CD4-positive, alpha-beta memory T cell (primary cell): ENCODE results near the gene TM4SF20. TPM values are rescaled to one million over a fixed set of nuclear protein-coding genes. Genes with fewer than 3 reads are reported as not detected.

Experiments
- CTCF ChIA-PET: fragments of 350-600 bp; sonication (Branson Sonifier 250); formaldehyde crosslinking; loops from one replicate; lab custom pipeline; 2021; ENCODE audit warnings: inconsistent platforms; ENCODE audit not compliant: partially characterized antibody; lab: Charles Lee
- POLR2A ChIA-PET: fragments of 350-600 bp; sonication (Branson Sonifier 250); formaldehyde crosslinking; loops from one replicate; lab custom pipeline; 2021; ENCODE audit not compliant: partially characterized antibody; lab: Charles Lee
- DNase-seq, 5 donors: peaks; one replicate each; pipeline versions ENCODE4 v3.0.0 to v3.0.0-alpha.2; 2020 to 2022; ENCODE audit warnings: mixed read lengths in 1 of 5
- H3K27ac ChIP-seq: one replicate; pipeline ENCODE4 v1.7.0; 2013; ENCODE audit warnings: low read depth, low read length
- H3K27me3 ChIP-seq: 2 replicates; pipeline ENCODE4 v1.7.0; 2013; ENCODE audit warnings: mild to moderate bottlenecking, low read length, moderate library complexity; ENCODE audit not compliant: insufficient read depth
- H3K36me3 ChIP-seq: 2 replicates; pipeline ENCODE4 v1.7.0; 2013; ENCODE audit warnings: mild to moderate bottlenecking, low read length, moderate library complexity; ENCODE audit not compliant: insufficient read depth
- H3K4me1 ChIP-seq: 2 replicates; pipeline ENCODE4 v1.7.0; 2013; ENCODE audit warnings: mild to moderate bottlenecking, low read length, moderate library complexity; ENCODE audit not compliant: insufficient read depth
- H3K4me3 ChIP-seq, 2 donors: one replicate each; pipeline ENCODE4 v1.7.0; 2013; ENCODE audit warnings: low read length in 2 of 2, mild to moderate bottlenecking in 1 of 2
- H3K9me3 ChIP-seq, 2 donors: one replicate each; pipeline ENCODE4 v1.7.0; 2013; ENCODE audit warnings: low read length in 2 of 2, control low read depth in 1 of 2; ENCODE audit not compliant: control insufficient read depth in 1 of 2
- H3K27ac Mint-ChIP-seq, 7 donors: one replicate each; pipeline ENCODE4 v1.8.0; 2020 to 2021; ENCODE audit warnings: mixed read lengths in 7 of 7, mild to moderate bottlenecking in 6 of 7, inconsistent platforms in 3 of 7, moderate library complexity in 3 of 7
- H3K27me3 Mint-ChIP-seq, 2 donors: one replicate each; pipeline ENCODE4 v1.8.0; 2020 to 2021; ENCODE audit warnings: mixed read lengths in 2 of 2
- H3K36me3 Mint-ChIP-seq, 2 donors: one replicate each; pipeline ENCODE4 v1.8.0; 2020 to 2021; ENCODE audit warnings: mixed read lengths in 2 of 2, inconsistent platforms in 1 of 2, mild to moderate bottlenecking in 1 of 2
- H3K4me1 Mint-ChIP-seq, 4 donors: one replicate each; pipeline ENCODE4 v1.8.0; 2020 to 2021; ENCODE audit warnings: mixed read lengths in 4 of 4, mild to moderate bottlenecking in 1 of 4
- H3K4me3 Mint-ChIP-seq, 8 donors: one replicate each; pipeline ENCODE4 v1.8.0; 2020 to 2021; ENCODE audit warnings: mixed read lengths in 8 of 8, mild to moderate bottlenecking in 7 of 8, moderate library complexity in 6 of 8, inconsistent platforms in 3 of 8
- H3K9me3 Mint-ChIP-seq, 8 donors: one replicate each; pipeline ENCODE4 v1.8.0; 2020 to 2021; ENCODE audit warnings: mixed read lengths in 8 of 8, mild to moderate bottlenecking in 5 of 8, inconsistent platforms in 3 of 8, moderate library complexity in 1 of 8
- intact Hi-C: fragments of 100-400 bp; cut with micrococcal nuclease; formaldehyde crosslinking; loops from one replicate; pipeline ENCODE4 v1.15.1; 2023
- polyA plus RNA-seq, 2 donors: library from polyadenylated mRNA; unstranded; fragments of 300-500 nt; fragmentation: Illumina TruSeq; gene quantifications; one replicate each; pipeline ENCODE4 v1.2.3, GENCODE V29; 2021
- total RNA-seq, 2 experiments: library from RNA; stranded (reverse); gene quantifications; one replicate each; pipeline ENCODE4 v1.2.3, GENCODE V29; 2021

The TM4SF20 gene, protein sequence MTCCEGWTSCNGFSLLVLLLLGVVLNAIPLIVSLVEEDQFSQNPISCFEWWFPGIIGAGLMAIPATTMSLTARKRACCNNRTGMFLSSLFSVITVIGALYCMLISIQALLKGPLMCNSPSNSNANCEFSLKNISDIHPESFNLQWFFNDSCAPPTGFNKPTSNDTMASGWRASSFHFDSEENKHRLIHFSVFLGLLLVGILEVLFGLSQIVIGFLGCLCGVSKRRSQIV
- total RNA-seq (not detected), polyA plus RNA-seq (not detected)

GRCh38 chr2:227379095-227379494, at the start of gene TM4SF20:
TM4SF20 (minus strand) TSS chr2:227379306; CDS start chr2:227379268, 38 bp downstream.
- no peak within 1 kb of the TSS for H3K27ac Mint-ChIP-seq
- H3K4me3 Mint-ChIP-seq = no peak within 1 kb of the TSS
- Histone ChIP-seq H3K27me3 (no peaks in the 10 kb centered on the region), H3K27ac (no peak within 1 kb of the TSS), H3K4me1 (no peaks in the 10 kb centered on the region), H3K9me3 (no peaks in the 10 kb centered on the region), H3K36me3 (no peaks in the 10 kb centered on the region), H3K4me3 (no peak within 1 kb of the TSS)
- no peaks in the 10 kb centered on the region for H3K9me3 Mint-ChIP-seq
- no peaks in the 10 kb centered on the region for H3K36me3 Mint-ChIP-seq
- POLR2A ChIA-PET = no interaction called here
- H3K27me3 Mint-ChIP-seq = peaks cover 3 to 5% of the 10 kb centered on the region in 2 donors
- CTCF ChIA-PET = no interaction called here
- intact Hi-C loops = no loop called here
- peaks cover 0 to 2% (median 0%) of the 10 kb centered on the region in 4 donors for H3K4me1 Mint-ChIP-seq
- DNase-seq = no peak

GRCh38 chr2:227428731-227429285, 49.7 kb upstream of the TM4SF20 start:
- Mint-ChIP-seq H3K36me3 (peaks cover 7 to 10% of the 10 kb centered on the region in 2 donors), H3K27ac (no peak overlapping the region), H3K4me1 (no peaks in the 10 kb centered on the region), H3K27me3 (peaks cover 0 to 4% of the 10 kb centered on the region in 2 donors), H3K4me3 (no peak overlapping the region), H3K9me3 (peaks cover 6 to 20% (median 14%) of the 10 kb centered on the region in 8 donors)
- Histone ChIP-seq H3K4me1 (no peaks in the 10 kb centered on the region), H3K27ac (no peak overlapping the region), H3K4me3 (no peak overlapping the region), H3K9me3 (peaks cover 0 to 12% of the 10 kb centered on the region in 2 donors), H3K36me3 (no peaks in the 10 kb centered on the region), H3K27me3 (no peaks in the 10 kb centered on the region)
- intact Hi-C loops = no loop called here
- POLR2A ChIA-PET = no interaction called here
- DNase-seq = no peak
- CTCF ChIA-PET = no interaction called here

- Mint-ChIP-seq H3K36me3 (no peaks in the 10 kb centered on the region), H3K27ac (no peak overlapping the region), H3K4me1 (no peaks in the 10 kb centered on the region), H3K4me3 (no peak overlapping the region), H3K9me3 (peaks cover 0 to 2% (median 0%) of the 10 kb centered on the region in 8 donors), H3K27me3 (no peaks in the 10 kb centered on the region)
- Histone ChIP-seq H3K27ac (no peak overlapping the region), H3K9me3 (no peaks in the 10 kb centered on the region), H3K36me3 (no peaks in the 10 kb centered on the region), H3K4me1 (no peaks in the 10 kb centered on the region), H3K4me3 (no peak overlapping the region), H3K27me3 (no peaks in the 10 kb centered on the region)
- no peak for DNase-seq
- ChIA-PET CTCF (no interaction called here), POLR2A (no interaction called here)
- intact Hi-C loops = no loop called here
These were observed 44.8 kb upstream of the TM4SF20 start for GRCh38 chr2:227423656-227424499.

DNA sequence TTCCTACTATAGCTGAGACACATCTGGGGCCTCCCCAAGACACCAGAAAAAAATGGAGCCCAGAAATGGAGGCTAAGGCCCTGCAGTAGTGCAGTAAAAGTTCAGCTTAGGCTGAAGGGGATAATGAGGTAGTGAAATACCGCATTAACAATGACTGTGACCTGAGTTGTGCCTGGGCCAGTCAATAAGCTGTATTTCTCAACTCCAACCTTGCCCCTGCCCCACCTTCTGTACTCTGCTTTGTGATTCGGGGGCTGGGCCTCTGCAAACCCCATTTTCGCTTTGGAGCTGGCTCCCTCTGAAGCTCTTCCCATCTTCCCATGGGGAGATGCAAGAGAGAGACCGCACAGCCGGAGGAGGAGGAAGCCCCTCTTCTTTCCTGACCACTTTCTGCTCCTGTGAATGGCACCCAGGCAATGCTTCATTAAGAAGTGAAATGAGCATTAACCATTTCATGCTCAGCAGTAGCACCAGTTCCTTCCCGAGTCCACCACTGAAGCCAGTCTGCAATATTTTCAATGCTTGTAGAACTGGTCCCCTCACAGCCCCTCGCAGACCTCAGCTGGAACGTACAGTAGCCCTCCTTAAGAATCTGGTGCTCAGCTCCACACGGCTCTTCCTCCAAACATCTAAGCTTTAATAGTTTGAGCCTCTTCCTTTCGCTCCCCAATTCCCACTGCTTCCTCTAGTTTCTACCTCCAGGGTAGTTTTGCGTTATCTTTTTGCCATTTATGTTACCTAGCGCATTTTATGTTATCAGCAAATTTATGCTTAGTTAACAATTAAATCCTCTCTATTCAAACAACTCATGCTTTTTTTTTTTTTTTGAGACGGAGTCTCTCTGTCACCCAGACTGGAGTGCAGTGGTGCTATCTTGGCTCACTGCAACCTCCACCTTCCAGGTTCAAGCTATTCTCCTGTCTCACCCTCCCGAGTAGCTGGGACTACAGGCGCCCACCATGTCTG, 41.3 kb upstream of the TM4SF20 start:
- Mint-ChIP-seq H3K36me3 (no peaks in the 10 kb centered on the region), H3K9me3 (peaks cover 0 to 2% (median 0%) of the 10 kb centered on the region in 8 donors), H3K4me1 (peaks cover 0 to 4% (median 2%) of the 10 kb centered on the region in 4 donors), H3K4me3 (no peak overlapping the region), H3K27ac (no peak overlapping the region), H3K27me3 (no peaks in the 10 kb centered on the region)
- ChIA-PET POLR2A (no interaction called here), CTCF (interaction anchor here (2.0 kb wide), 1 partner anchor 10 kb away, joined by 6 read pairs; no protein-coding TSS in a partner anchor)
- H3K36me3 ChIP-seq = no peaks in the 10 kb centered on the region
- intact Hi-C loops = no loop called here
- H3K9me3 ChIP-seq = no peaks in the 10 kb centered on the region
- no peaks in the 10 kb centered on the region for H3K4me1 ChIP-seq
- no peak overlapping the region for H3K4me3 ChIP-seq
- H3K27me3 ChIP-seq = no peaks in the 10 kb centered on the region
- H3K27ac ChIP-seq = no peak overlapping the region
- DNase-seq = no peak

DNA sequence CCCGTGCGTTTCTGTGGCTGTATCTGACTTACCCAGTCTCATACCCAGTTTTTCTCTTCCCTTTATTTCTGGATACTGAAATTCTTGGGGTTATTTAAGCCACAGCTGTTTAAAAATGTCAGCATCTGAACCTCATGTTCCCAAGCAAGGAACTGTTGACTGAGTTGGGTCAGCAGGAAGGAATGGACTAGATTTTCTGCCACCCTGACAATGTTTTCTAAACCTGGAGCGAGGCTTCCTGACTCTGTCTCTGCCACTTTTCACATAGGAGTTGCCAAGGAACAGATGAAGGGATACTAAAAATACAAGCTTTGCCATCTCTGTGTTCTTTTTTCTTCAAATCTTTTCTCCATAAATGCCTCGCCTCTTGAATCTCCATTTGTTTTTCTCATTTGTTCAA, 37.6 kb upstream of the TM4SF20 start:
- ChIA-PET POLR2A (no interaction called here), CTCF (no interaction called here)
- Histone ChIP-seq H3K27ac (no peak overlapping the region), H3K36me3 (no peaks in the 10 kb centered on the region), H3K27me3 (no peaks in the 10 kb centered on the region), H3K4me1 (no peaks in the 10 kb centered on the region), H3K9me3 (no peaks in the 10 kb centered on the region), H3K4me3 (no peak overlapping the region)
- no peaks in the 10 kb centered on the region for H3K27me3 Mint-ChIP-seq
- no peak overlapping the region for H3K27ac Mint-ChIP-seq
- no peak overlapping the region for H3K4me3 Mint-ChIP-seq
- intact Hi-C loops = no loop called here
- peaks cover 0 to under 1% (median 0%) of the 10 kb centered on the region in 8 donors for H3K9me3 Mint-ChIP-seq
- no peak for DNase-seq
- no peaks in the 10 kb centered on the region for H3K36me3 Mint-ChIP-seq
- peaks cover 8 to 14% (median 11%) of the 10 kb centered on the region in 4 donors for H3K4me1 Mint-ChIP-seq

- no peaks in the 10 kb centered on the region for H3K27me3 ChIP-seq
- ChIA-PET POLR2A (no interaction called here), CTCF (no interaction called here)
- no peak overlapping the region for H3K27ac ChIP-seq
- H3K9me3 Mint-ChIP-seq = no peaks in the 10 kb centered on the region
- no peak overlapping the region for H3K4me3 ChIP-seq
- no peaks in the 10 kb centered on the region for H3K36me3 Mint-ChIP-seq
- H3K27ac Mint-ChIP-seq = peak overlapping the region in 1 of 7 donors; percentile 29
- DNase-seq = no peak
- H3K27me3 Mint-ChIP-seq = no peaks in the 10 kb centered on the region
- peaks cover 9% of the 10 kb centered on the region for H3K4me1 ChIP-seq
- no peaks in the 10 kb centered on the region for H3K36me3 ChIP-seq
- no peak overlapping the region for H3K4me3 Mint-ChIP-seq
- intact Hi-C loops = no loop called here
- no peaks in the 10 kb centered on the region for H3K9me3 ChIP-seq
- H3K4me1 Mint-ChIP-seq = peaks cover 17 to 22% (median 19%) of the 10 kb centered on the region in 4 donors
These were observed 36.7 kb upstream of the TM4SF20 start for GRCh38 chr2:227415538-227416424.
